ENCODE results near the gene SUSD4.
"Not testable (repeated sequence)": the region's sequence is repeated elsewhere in the genome, so short reads cannot be mapped to it uniquely, and the experiment has no call there.

SUSD4 gene

GRCh38 chr1:223363856-223364684, at the start of gene SUSD4:
TSS of gene SUSD4 (minus strand) at chr1:223364176. CDS start at chr1:223363425, 751 bp downstream.
- peak; percentile 64 for DNase-seq (ENCODE audit: low spot score)

- no peak for DNase-seq (ENCODE audit: low spot score)
Observed at GRCh38 chr1:223413216-223413615, 49.2 kb upstream of the SUSD4 start.

GRCh38 chr1:223411710-223412109, 47.7 kb upstream of the SUSD4 start:
- no peak for DNase-seq (ENCODE audit: low spot score)

GRCh38 chr1:223411309-223411708, 47.3 kb upstream of the SUSD4 start:
- no peak for DNase-seq (ENCODE audit: low spot score)

- no peak for DNase-seq (ENCODE audit: low spot score)
Observed at GRCh38 chr1:223410036-223410435, 46.1 kb upstream of the SUSD4 start.

GRCh38 chr1:223405507-223405906, 41.5 kb upstream of the SUSD4 start:
- DNase-seq (ENCODE audit: low spot score): peak; percentile 16

- DNase-seq (ENCODE audit: low spot score): no peak
Observed at GRCh38 chr1:223403184-223403815, 39.3 kb upstream of the SUSD4 start.

- DNase-seq (ENCODE audit: low spot score): no peak
Observed at GRCh38 chr1:223402790-223403142, 38.8 kb upstream of the SUSD4 start.

- no peak for DNase-seq (ENCODE audit: low spot score)
Observed at GRCh38 chr1:223401873-223402789, 38.2 kb upstream of the SUSD4 start.

- not testable (repeated sequence) for DNase-seq (ENCODE audit: low spot score)
Observed at GRCh38 chr1:223399393-223399792, 35.4 kb upstream of the SUSD4 start.

GRCh38 chr1:223394706-223395105, 30.7 kb upstream of the SUSD4 start:
- no peak for DNase-seq (ENCODE audit: low spot score)

- DNase-seq (ENCODE audit: low spot score): no peak
Observed at GRCh38 chr1:223394242-223394641, 30.3 kb upstream of the SUSD4 start.

GRCh38 chr1:223393275-223394214, 29.6 kb upstream of the SUSD4 start, which contains the start of gene CCDC185:
TSS of gene CCDC185 (plus strand) at chr1:223393415. CDS start at chr1:223393476, 61 bp downstream.
- no peak for DNase-seq (ENCODE audit: low spot score)

- DNase-seq (ENCODE audit: low spot score): no peak
Observed at GRCh38 chr1:223390618-223391017, 26.6 kb upstream of the SUSD4 start.

GRCh38 chr1:223386013-223386412, 22.0 kb upstream of the SUSD4 start:
- no peak for DNase-seq (ENCODE audit: low spot score)

- DNase-seq (ENCODE audit: low spot score): no peak
Observed at GRCh38 chr1:223378754-223379153, 14.8 kb upstream of the SUSD4 start.

- no peak for DNase-seq (ENCODE audit: low spot score)
Observed at GRCh38 chr1:223374064-223374610, 10.2 kb upstream of the SUSD4 start.

GRCh38 chr1:223364685-223365382, 858 bp upstream of the SUSD4 start:
- DNase-seq (ENCODE audit: low spot score): no peak

GRCh38 chr1:223363057-223363855, 720 bp downstream of the SUSD4 start:
- DNase-seq (ENCODE audit: low spot score): no peak

Data from CD4-positive, alpha-beta T cell treated with Interleukin-2 at 100 ng/mL for 4 hours (primary cell).